ENCODE measurements around the gene PCDHA8. TPM values are rescaled to one million over a fixed set of nuclear protein-coding genes. Genes with fewer than 3 reads are reported as not detected.
"Not testable (repeated sequence)": the region's sequence is repeated elsewhere in the genome, so short reads cannot be mapped to it uniquely, and the experiment has no call there.

PCDHA8 gene
- total RNA-seq, 2 donors from 2014 or later, result not detected

DNA sequence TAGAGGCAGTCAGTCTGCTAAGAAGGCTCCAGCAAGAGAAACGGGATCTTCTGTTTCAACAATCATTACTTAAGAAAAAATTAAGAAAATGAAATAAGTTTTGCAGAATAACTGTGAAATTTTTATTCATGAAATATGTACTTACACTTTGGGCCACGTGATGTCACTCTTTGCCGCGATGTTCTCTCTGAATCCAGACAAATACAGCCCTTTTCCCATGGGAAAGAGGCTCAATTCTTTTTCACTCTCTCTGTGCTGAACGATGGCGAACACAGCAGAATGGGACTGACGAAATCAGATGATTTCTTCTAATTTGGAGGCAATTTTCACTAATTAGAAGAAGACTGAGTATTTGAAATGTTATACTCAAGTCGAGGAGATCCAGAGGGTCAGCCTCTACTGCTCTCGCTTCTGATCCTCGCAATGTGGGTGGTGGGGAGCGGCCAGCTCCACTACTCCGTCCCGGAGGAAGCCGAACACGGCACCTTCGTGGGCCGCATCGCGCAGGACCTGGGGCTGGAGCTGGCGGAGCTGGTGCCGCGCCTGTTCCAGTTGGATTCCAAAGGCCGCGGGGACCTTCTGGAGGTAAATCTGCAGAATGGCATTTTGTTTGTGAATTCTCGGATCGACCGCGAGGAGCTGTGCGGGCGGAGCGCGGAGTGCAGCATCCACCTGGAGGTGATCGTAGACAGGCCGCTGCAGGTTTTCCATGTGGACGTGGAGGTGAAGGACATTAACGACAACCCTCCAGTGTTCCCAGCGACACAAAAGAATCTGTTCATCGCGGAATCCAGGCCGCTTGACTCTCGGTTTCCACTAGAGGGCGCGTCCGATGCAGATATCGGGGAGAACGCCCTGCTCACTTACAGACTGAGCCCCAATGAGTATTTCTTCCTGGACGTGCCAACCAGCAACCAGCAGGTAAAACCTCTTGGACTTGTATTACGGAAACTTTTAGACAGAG is 7.4 kb downstream of the PCDHA8 start, which contains the start of gene PCDHA9:
Gene PCDHA9 (plus strand): TSS at position 244 of the 964 bp plus-strand sequence. CDS start 114 bp downstream, at position 358.
- DNase-seq (ENCODE audit: low spot score); ATAC-seq; H3K4me3 Mint-ChIP-seq; H3K4me1 Mint-ChIP-seq (ENCODE audit: low read depth in 2 of 2); H3K27ac Mint-ChIP-seq; H3K9me3 Mint-ChIP-seq; H3K36me3 Mint-ChIP-seq: not testable (repeated sequence)
- H3K27me3 Mint-ChIP-seq, result peaks cover 0 to 12% of the 10 kb centered on the region in 2 donors

DNA sequence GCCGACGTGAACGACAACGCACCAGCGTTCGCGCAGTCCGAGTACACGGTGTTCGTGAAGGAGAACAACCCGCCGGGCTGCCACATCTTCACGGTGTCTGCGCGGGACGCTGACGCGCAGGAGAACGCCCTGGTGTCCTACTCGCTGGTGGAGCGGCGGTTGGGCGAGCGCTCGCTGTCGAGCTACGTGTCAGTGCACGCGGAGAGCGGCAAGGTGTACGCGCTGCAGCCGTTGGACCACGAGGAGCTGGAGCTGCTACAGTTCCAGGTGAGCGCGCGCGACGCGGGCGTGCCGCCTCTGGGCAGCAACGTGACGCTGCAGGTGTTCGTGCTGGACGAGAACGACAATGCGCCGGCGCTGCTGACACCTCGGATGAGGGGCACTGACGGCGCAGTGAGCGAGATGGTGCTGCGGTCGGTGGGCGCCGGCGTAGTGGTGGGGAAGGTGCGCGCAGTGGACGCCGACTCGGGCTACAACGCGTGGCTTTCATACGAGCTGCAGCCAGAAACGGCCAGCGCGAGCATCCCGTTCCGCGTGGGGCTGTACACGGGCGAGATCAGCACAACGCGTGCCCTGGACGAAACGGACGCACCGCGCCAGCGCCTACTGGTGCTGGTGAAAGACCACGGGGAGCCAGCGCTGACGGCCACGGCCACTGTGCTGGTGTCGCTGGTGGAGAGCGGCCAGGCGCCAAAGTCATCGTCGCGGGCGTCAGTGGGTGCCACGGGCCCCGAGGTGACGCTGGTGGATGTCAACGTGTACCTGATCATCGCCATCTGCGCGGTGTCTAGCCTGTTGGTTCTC is 9.0 kb downstream of the PCDHA8 start:
- not testable (repeated sequence) for H3K36me3 Mint-ChIP-seq, H3K9me3 Mint-ChIP-seq
- H3K27me3 Mint-ChIP-seq, result peaks cover 0 to 12% of the 10 kb centered on the region in 2 donors

DNA sequence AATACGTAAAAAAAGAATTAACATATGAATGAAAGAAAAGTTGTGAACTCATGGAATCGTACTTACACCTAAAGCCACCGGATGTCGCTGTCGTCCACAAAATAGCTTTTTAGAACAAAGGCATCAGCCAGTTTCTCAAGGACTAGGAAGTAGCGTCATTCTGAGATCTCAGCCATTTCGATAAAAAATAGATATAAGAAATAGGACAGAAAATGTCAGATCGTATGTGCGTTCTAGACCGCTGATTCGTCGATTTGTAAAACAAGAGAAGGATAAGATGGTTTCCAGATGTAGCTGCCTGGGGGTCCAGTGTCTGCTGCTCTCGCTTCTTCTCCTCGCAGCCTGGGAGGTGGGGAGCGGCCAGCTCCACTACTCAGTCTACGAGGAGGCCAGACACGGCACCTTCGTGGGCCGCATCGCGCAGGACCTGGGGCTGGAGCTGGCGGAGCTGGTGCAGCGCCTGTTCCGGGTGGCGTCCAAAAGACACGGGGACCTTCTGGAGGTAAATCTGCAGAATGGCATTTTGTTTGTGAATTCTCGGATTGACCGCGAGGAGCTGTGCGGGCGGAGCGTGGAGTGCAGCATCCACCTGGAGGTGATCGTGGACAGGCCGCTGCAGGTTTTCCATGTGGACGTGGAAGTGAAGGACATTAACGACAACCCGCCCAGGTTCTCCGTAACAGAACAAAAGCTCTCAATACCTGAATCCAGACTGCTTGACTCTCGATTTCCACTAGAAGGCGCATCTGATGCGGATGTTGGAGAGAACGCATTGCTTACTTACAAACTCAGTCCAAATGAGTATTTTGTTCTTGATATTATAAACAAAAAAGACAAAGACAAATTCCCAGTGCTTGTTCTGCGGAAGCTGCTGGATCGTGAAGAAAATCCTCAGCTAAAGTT is 15.0 kb downstream of the PCDHA8 start, which contains the start of gene PCDHA10:
Gene PCDHA10 (plus strand): TSS at position 126 of the 903 bp plus-strand sequence. CDS start 152 bp downstream, at position 278.
- no peaks in the 10 kb centered on the region for H3K4me1 Mint-ChIP-seq (ENCODE audit: low read depth in 2 of 2)
- peaks cover 2% of the 10 kb centered on the region for H3K9me3 Mint-ChIP-seq
- no peaks in the 10 kb centered on the region for H3K27me3 Mint-ChIP-seq
- H3K4me3 Mint-ChIP-seq, result no peak within 1 kb of the TSS
- H3K36me3 Mint-ChIP-seq, result peaks cover 15% of the 10 kb centered on the region
- ATAC-seq (no peak), DNase-seq (ENCODE audit: low spot score) (no peak)
- H3K27ac Mint-ChIP-seq, result no peak within 1 kb of the TSS

More for the DNA sequence above, 9.0 kb downstream of the PCDHA8 start:
- not testable (repeated sequence) for H3K4me1 Mint-ChIP-seq (ENCODE audit: low read depth in 2 of 2); H3K4me3 Mint-ChIP-seq; ATAC-seq; DNase-seq (ENCODE audit: low spot score); H3K27ac Mint-ChIP-seq

DNA sequence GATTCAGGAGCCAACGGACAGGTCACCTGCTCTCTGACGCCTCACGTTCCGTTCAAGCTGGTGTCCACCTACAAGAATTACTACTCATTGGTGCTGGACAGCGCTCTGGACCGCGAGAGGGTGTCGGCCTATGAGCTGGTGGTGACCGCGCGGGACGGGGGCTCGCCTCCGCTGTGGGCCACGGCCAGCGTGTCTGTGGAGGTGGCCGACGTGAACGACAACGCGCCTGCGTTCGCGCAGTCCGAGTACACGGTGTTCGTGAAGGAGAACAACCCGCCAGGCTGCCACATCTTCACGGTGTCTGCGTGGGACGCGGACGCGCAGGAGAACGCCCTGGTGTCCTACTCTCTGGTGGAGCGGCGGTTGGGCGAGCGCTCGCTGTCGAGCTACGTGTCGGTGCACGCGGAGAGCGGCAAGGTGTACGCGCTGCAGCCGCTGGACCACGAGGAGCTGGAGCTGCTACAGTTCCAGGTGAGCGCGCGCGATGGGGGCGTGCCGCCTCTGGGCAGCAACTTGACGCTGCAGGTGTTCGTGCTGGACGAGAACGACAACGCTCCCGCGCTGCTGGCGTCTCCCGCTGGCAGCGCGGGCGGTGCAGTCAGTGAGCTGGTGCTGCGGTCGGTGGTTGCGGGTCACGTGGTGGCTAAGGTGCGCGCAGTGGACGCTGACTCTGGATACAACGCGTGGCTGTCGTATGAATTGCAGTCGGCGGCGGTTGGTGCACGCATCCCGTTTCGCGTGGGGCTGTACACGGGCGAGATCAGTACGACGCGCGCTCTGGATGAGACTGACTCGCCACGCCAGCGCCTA is 16.4 kb downstream of the PCDHA8 start:
- Mint-ChIP-seq H3K4me3 (no peak overlapping the region), H3K9me3 (peaks cover 2% of the 10 kb centered on the region), H3K27me3 (no peaks in the 10 kb centered on the region), H3K4me1 (ENCODE audit: low read depth in 2 of 2) (no peaks in the 10 kb centered on the region), H3K36me3 (peaks cover 15% of the 10 kb centered on the region), H3K27ac (no peak overlapping the region)
- DNase-seq (ENCODE audit: low spot score) (no peak), ATAC-seq (no peak)

DNA sequence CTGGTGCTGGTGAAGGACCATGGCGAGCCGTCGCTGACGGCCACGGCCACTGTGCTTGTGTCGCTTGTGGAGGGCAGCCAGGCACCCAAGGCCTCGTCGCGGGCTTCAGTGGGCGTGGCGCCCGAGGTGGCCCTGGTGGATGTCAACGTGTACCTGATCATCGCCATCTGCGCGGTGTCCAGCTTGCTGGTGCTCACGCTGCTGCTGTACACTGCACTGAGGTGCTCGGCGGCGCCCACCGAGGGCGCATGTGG is 16.9 kb downstream of the PCDHA8 start:
- Mint-ChIP-seq H3K9me3 (peaks cover 2% of the 10 kb centered on the region), H3K4me1 (ENCODE audit: low read depth in 2 of 2) (no peaks in the 10 kb centered on the region), H3K27ac (no peak overlapping the region), H3K27me3 (no peaks in the 10 kb centered on the region), H3K4me3 (no peak overlapping the region), H3K36me3 (peaks cover 15% of the 10 kb centered on the region)
- ATAC-seq (no peak), DNase-seq (ENCODE audit: low spot score) (no peak)

DNA sequence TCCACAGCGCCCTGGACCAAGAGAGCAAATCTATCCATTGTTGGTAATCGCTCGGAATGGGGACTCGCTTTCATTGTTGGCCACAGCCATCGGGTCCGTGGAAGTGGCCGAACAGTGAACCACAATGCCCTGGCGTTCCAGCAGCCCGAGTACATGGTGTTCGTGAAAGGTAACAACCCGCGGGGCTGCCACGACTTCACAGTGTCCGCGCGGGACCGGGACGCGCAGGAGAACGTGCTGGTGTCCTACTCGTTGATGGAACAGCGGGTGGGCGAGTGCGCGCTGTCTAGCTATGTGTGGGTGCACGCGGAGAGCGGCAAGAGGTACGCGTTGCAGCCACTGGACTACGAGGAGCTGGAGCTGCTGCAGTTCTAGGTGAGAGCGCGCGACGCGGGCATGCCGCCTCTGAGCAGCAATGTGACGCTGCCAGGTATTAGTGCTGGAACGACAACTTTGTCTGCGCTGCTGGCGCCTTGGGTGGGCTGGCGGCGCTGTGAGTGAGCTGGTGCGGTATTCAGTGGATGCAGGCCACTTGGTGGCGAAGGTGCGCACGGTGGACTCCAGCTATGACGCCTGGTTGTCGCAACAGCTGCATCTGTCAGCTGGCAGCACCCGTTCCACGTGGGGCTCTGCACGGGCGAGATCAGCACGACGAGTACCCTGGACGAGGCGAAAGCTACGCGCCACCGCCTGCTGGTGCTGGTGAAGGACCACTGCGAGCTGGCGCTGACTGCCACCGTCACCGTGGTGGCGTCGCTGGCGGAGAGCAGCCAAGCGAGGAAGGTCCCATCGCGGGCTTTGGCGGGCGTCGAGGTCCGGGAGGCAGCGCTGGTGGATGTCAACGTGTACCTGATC is 21.7 kb downstream of the PCDHA8 start:
- H3K9me3 Mint-ChIP-seq, result peaks cover 2% of the 10 kb centered on the region
- H3K27ac Mint-ChIP-seq, result no peak overlapping the region
- no peak overlapping the region for H3K4me3 Mint-ChIP-seq
- H3K36me3 Mint-ChIP-seq, result no peaks in the 10 kb centered on the region
- H3K27me3 Mint-ChIP-seq, result no peaks in the 10 kb centered on the region
- DNase-seq (ENCODE audit: low spot score) (no peak), ATAC-seq (peak in 1 of 2 donors; percentile 31)
- no peaks in the 10 kb centered on the region for H3K4me1 Mint-ChIP-seq (ENCODE audit: low read depth in 2 of 2)

DNA sequence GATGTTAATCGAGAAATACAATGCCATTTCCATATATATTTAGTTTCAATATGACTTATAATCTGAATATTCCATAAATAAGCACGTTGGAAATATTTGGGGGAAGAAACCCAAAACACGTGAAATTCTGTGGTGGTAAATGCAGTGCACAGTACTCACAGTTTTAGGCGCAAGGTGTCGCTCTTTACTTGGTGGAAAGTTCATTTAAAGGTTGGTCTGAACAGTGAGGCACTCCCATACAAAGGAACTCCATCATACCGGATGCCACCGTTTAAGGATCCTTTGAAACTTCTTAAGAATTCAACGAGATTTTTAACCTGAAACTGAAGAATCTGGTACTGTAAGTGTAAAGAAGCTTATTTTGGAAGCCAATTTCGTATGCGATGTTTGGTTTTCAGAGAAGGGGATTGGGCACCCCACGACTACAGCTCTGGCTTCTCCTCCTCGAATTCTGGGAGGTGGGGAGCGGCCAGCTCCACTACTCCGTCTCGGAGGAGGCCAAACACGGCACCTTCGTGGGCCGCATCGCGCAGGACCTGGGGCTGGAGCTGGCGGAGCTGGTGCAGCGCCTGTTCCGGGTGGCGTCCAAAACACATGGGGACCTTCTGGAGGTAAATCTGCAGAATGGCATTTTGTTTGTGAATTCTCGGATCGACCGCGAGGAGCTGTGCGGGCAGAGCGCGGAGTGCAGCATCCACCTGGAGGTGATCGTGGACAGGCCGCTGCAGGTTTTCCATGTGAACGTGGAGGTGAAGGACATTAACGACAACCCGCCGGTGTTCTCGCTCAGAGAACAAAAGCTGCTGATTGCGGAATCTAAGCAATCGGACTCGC is 28.0 kb downstream of the PCDHA8 start, which contains the start of gene PCDHA11:
Gene PCDHA11 (plus strand): TSS at position 237 of the 834 bp plus-strand sequence. CDS start 147 bp downstream, at position 384.
- DNase-seq (ENCODE audit: low spot score), result no peak
- Mint-ChIP-seq H3K27ac (no peak within 1 kb of the TSS), H3K27me3 (peaks cover 0 to 4% of the 10 kb centered on the region in 2 donors), H3K4me1 (ENCODE audit: low read depth in 2 of 2) (no peaks in the 10 kb centered on the region), H3K9me3 (peaks cover 3% of the 10 kb centered on the region), H3K4me3 (no peak within 1 kb of the TSS), H3K36me3 (peaks cover 5% of the 10 kb centered on the region)
- ATAC-seq, result no peak

DNA sequence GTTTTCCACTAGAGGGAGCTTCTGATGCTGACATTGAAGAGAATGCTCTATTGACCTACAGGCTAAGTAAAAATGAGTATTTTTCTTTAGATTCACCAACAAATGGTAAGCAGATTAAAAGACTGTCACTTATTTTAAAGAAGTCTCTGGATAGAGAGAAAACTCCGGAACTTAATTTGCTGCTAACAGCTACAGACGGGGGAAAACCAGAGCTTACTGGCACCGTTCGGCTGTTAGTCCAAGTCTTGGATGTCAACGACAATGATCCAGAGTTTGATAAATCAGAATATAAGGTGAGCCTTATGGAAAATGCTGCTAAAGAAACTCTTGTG is 28.5 kb downstream of the PCDHA8 start:
- Mint-ChIP-seq H3K4me1 (ENCODE audit: low read depth in 2 of 2) (no peaks in the 10 kb centered on the region), H3K4me3 (no peak overlapping the region), H3K9me3 (peaks cover 3% of the 10 kb centered on the region), H3K36me3 (peaks cover 5% of the 10 kb centered on the region), H3K27ac (no peak overlapping the region), H3K27me3 (peaks cover 0 to 4% of the 10 kb centered on the region in 2 donors)
- DNase-seq (ENCODE audit: low spot score) (no peak), ATAC-seq (no peak)

DNA sequence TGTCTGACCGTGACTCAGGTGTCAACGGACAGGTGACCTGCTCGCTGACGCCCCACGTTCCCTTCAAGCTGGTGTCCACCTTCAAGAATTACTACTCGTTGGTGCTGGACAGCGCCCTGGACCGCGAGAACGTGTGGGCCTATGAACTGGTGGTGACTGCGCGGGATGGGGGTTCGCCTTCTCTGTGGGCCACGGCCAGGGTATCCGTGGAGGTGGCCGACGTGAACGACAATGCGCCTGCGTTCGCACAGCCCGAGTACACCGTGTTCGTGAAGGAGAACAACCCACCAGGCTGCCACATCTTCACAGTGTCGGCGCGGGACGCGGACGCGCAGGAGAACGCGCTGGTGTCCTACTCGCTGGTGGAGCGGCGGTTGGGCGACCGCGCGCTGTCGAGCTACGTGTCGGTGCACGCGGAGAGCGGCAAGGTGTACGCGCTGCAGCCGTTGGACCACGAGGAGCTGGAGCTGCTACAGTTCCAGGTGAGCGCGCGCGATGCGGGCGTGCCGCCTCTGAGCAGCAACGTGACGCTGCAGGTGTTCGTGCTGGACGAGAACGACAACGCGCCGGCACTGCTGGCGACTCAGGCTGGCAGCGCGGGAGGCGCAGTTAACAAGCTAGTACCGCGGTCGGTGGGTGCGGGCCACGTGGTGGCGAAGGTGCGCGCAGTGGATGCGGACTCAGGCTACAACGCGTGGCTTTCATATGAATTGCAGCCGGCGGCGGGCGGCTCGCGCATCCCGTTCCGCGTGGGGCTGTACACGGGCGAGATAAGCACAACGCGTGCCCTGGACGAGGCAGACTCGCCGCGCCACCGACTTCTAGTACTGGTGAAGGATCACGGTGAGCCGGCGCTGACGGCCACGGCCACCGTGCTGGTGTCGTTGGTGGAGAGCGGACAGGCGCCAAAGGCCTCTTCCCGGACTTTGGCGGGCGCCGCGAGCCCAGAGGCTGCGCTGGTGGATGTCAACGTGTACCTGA is 29.5 kb downstream of the PCDHA8 start:
- peak in 1 of 2 donors; percentile 36 for ATAC-seq
- Mint-ChIP-seq H3K9me3 (peaks cover 3% of the 10 kb centered on the region), H3K4me1 (ENCODE audit: low read depth in 2 of 2) (no peaks in the 10 kb centered on the region), H3K27me3 (peaks cover 0 to 4% of the 10 kb centered on the region in 2 donors), H3K36me3 (peaks cover 5% of the 10 kb centered on the region), H3K27ac (no peak overlapping the region), H3K4me3 (no peak overlapping the region)
- no peak for DNase-seq (ENCODE audit: low spot score)

DNA sequence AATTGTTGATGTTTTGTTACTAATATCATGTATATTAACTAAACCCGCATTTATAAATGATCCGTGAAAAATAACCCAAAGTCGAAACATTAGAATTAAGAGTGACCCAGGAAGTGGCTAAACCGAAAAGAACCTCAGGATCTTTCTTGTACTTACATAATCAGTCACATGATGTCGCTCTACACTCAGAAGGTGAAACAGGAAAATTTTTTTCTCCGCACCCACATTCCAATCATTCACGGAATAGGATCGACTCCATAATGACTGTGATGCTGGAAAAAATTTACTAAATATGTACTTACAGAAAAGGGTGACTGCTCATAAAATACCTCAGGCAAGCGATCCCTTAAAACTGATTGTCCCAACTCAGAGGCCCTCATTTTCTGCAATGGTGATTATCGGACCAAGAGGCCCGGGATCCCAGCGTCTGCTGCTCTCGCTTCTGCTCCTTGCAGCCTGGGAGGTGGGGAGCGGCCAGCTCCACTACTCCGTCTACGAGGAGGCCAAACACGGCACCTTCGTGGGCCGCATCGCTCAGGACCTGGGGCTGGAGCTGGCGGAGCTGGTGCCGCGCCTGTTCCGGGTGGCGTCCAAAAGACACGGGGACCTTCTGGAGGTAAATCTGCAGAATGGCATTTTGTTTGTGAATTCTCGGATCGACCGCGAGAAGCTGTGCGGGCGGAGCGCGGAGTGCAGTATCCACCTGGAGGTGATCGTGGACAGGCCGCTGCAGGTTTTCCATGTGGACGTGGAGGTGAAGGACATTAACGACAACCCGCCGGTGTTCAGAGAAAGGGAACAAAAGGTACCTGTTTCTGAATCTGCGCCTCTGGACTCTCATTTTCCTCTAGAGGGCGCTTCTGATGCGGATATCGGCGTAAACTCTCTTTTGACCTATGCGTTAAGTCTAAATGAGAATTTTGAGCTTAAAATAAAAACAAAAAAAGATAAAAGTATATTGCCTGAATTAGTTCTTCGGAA is 34.4 kb downstream of the PCDHA8 start, which contains the start of gene PCDHA12:
Gene PCDHA12 (plus strand): TSS at position 224 of the 981 bp plus-strand sequence. CDS start 165 bp downstream, at position 389.
- Mint-ChIP-seq H3K27me3 (peaks cover under 1 to 7% of the 10 kb centered on the region in 2 donors), H3K4me1 (ENCODE audit: low read depth in 2 of 2) (no peaks in the 10 kb centered on the region), H3K27ac (no peak within 1 kb of the TSS), H3K36me3 (peaks cover 1% of the 10 kb centered on the region), H3K4me3 (no peak within 1 kb of the TSS), H3K9me3 (peaks cover 6% of the 10 kb centered on the region)
- no peak for DNase-seq (ENCODE audit: low spot score)
- no peak for ATAC-seq

Measured in natural killer cell treated with Interleukin-12 subunit alpha and Interleukin-12 subunit beta and Interleukin-15 and Interleukin-18, amount 100 ng/mL, for 72 hours (primary cell).